NCI-H1930 (cell line): ENCODE data around the gene GALK2.
"Not testable (repeated sequence)": the region's sequence is repeated elsewhere in the genome, so short reads cannot be mapped to it uniquely, and the experiment has no call there.

ENCODE experiments used
- DNase-seq, 2 experiments: peaks; one replicate each; lab custom pipeline; 2025; lab: John Stamatoyannopoulos, UW

The GALK2 gene

GRCh38 chr15:49164865-49165264 is 5.2 kb upstream of the GALK2 start:
- no peak for DNase-seq

DNA sequence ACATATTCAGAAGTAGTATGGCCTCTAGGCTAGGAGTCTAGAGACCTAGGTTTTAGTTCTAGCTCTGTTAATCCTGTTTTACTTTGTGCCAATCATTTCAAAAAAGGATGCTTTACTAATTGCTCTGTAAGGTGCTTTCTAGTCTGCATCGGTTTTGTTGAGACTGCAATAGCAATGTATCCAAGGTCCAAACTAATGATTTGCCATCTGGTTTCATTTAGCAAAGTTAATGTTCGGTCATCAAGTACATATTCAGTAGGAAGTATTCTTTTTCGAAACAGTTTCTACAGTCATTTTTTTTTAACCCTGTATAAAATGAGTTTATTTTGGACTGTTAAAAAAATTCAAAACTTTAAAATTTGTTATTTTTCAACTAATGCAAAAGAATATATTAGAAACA is 2.0 kb upstream of the GALK2 start:
- DNase-seq, result no peak

DNA sequence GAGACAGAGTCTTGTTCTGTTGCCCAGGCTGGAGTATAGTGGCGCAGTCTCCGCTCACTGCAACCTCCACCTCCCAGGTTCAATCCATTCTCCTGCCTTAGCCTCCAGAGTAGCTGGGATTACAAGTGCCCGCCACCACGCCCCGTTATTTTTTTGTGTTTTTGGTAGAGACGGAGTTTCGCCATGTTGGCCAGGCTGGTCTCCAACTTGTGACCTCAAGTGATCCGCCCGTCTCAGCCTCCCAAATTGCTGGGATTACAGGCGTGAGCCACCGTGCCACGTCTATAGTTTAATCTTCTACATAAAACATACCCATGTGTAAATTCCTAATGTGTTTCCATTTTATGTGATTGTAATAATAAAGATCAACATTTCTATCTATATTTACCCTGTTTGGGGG is 1.7 kb downstream of the GALK2 start:
- no peak for DNase-seq

- no peak for DNase-seq
These were observed 4.9 kb downstream of the GALK2 start for GRCh38 chr15:49174902-49175301.

GRCh38 chr15:49175582-49176397 is 5.7 kb downstream of the GALK2 start:
- DNase-seq, result not testable (repeated sequence)

- no peak for DNase-seq
These were observed 8.4 kb downstream of the GALK2 start for GRCh38 chr15:49178497-49178896.

- no peak for DNase-seq
These were observed 9.6 kb downstream of the GALK2 start for GRCh38 chr15:49179433-49180190.

DNA sequence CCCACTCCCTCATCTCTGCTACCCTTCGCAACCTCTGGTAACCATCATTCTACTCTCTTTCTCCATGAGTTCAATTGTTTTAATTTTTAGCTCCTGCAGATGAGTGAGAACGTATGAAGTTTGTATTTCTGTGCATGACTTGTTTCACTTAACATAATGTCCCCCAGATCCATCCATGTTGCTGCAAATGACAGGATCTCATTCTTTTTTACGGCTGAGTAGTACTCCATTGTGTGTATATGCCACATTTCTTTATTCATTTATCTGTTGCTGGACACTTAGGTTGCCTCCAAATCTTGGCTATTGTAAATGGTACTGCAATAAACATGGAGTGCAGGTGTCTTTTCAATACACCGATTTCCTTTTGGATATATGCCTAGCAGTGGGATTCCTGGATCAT is 12.1 kb downstream of the GALK2 start:
- no peak for DNase-seq

- DNase-seq, result not testable (repeated sequence)
These were observed 13.7 kb downstream of the GALK2 start for GRCh38 chr15:49183741-49184140.

DNA sequence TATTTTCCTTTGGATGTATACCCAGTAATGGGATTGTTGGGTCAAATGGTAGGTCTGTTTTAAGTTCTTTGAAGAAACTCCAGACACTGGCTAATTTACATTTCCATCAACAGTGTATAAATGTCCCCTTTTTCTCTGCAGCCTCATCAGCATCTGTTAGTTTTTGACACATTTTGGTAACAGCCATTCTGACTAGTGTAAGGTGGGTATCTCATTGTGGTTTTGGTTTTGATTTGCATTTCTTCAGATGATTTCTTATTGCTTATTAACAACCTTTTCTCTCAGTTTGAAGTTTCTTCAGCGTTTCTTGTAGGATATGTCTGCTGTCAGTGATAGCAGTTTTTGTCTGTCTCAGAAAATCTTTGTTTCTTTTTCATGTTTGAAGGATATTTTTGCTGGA is 15.4 kb downstream of the GALK2 start:
- no peak for DNase-seq

DNA sequence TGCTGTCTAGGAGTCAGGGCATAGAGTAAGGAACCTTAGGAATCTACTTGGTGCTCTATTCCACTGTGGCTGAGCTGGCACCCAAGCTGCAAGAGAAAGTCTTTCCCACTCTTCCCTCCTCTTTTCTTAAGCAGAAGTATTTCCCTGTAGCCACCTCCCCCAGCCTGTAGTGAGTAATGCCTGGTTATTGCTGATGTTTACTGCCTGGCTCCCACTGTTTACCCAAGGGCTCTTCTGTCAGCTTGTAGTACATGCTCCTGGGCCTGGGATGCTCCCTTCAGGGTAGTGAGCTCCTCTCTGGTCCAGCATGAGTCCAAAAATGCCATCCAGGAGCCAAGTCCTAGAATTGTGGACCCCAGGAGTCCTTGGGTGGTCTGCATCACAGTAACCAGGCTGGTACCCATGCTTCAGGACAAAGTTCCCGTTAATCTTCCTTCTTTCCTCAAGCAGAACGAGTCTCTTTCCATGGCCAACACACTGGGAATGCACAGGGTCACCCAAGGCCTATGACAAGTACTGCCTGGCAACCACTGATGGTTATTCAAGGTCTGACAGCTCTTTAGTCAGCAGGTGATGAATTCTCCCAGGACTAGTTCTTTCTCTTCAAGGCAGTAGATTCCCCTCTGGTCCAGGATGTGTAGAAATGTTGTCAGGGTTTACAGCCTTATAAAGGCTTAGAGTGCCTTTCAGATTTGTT is 17.6 kb downstream of the GALK2 start:
- no peak for DNase-seq

DNA sequence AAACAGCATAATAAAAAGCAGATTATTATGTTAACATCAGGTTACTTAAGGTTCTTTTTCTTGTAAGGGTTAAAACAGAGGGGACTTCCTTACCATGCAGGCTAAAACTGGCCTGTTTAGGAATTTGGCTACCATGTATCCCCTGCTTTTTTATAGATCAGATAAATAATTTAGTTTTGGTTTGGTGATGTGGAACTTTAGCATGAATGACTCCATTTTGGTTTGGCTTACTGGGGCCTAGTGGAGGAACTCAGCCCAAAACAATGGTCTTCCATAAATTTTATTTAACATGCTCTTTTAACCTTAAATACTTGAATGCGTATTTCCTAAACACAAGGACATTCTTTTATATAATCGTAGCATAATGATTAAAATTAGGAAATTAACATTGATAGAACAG is 18.9 kb downstream of the GALK2 start:
- no peak for DNase-seq

DNA sequence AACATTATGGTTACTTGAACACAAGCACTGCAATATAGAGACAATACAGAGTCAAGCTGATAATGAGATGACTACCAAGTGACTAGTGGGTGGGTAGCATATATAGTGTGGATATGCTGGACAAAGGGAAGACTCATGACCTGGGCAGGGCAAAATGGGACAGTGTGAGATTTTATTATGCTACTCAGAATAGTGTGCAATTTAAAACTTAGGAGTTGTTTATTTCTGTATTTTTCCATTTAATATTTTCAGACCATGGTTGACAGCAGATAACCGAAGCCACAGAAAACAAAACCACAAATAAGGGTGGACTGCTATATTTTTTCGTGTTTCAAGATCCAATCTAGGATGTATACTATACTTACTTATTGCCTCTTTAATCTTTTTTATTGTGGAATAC is 19.6 kb downstream of the GALK2 start:
- no peak for DNase-seq

- no peak for DNase-seq
These were observed 20.5 kb downstream of the GALK2 start for GRCh38 chr15:49190586-49190985.

GRCh38 chr15:49191892-49192291 is 21.8 kb downstream of the GALK2 start:
- no peak for DNase-seq

DNA sequence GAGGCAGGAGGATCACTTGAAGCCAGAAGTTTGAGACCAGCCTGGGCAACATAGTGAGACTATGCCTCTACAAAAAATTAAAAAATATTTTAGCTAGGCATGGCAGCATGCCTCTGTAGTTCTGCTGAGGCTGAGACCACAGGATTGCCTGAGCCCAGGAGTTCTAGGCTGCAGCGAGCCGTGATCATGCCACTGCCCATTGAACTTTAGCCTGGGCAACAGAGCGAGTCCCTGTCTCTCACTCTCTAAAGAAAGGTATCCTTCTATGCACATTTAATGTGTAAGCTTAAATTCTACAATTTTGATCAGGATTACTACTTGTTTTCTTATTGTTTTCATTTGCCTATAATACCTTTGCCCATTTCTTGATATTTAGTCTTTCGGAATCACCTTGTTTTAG is 26.8 kb downstream of the GALK2 start:
- no peak for DNase-seq

GRCh38 chr15:49199666-49200065 is 29.6 kb downstream of the GALK2 start:
- no peak for DNase-seq

DNA sequence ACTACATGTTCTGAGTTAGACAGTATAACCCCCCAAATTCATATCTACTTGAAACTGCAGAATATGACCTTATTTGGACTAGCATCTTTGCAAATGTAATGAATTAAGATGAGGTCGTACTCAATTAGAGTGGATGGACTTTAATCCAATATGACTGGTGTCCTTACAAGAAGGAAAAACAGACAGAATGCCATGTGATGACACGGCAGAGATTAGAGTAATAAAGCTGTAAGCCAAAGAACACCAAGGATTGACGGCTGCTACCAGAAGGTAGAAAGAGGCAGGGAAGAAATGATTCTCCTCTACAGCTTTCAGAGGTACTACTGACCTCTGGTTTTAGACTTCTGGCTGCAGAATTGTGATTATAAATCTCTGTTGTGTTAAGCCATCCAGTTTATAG is 30.3 kb downstream of the GALK2 start:
- no peak for DNase-seq

DNA sequence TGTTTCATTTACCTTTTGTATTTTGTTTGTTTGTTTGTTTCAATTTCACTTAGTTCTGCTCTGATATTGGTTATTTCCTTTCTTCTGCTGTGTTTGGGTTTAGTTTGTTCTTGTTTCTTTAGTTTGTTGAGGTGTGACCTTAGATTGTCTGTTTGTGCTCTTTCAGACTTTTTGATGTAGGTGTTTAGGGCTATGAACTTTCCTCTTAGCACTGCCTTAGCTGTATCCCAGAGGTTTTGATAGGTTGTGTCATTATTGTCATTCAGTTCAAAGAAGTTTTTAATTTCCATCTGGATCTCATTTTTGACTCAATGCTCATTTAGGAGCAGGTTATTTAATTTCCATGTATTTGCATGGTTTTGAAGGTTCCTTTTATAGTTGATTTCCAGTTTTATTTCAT is 38.1 kb downstream of the GALK2 start:
- not testable (repeated sequence) for DNase-seq

DNA sequence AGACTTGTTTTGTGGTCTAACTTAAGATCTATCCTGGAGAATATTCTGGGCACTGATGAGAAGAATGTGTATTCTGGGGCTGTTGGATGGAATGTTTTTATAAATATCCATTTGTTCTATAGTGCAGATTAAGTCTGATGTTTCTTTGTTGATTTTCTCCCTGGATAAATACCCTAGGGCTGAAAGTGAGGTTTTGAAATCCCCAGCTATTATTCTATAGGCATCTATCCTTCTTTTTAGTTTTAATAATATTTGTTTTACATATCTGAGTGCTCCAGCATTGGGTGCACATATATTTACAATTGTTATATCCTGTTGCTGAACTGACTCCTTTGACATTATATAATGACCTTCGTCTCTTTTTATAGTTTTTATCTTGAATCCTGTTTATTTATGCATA is 42.9 kb downstream of the GALK2 start:
- DNase-seq, result no peak

DNA sequence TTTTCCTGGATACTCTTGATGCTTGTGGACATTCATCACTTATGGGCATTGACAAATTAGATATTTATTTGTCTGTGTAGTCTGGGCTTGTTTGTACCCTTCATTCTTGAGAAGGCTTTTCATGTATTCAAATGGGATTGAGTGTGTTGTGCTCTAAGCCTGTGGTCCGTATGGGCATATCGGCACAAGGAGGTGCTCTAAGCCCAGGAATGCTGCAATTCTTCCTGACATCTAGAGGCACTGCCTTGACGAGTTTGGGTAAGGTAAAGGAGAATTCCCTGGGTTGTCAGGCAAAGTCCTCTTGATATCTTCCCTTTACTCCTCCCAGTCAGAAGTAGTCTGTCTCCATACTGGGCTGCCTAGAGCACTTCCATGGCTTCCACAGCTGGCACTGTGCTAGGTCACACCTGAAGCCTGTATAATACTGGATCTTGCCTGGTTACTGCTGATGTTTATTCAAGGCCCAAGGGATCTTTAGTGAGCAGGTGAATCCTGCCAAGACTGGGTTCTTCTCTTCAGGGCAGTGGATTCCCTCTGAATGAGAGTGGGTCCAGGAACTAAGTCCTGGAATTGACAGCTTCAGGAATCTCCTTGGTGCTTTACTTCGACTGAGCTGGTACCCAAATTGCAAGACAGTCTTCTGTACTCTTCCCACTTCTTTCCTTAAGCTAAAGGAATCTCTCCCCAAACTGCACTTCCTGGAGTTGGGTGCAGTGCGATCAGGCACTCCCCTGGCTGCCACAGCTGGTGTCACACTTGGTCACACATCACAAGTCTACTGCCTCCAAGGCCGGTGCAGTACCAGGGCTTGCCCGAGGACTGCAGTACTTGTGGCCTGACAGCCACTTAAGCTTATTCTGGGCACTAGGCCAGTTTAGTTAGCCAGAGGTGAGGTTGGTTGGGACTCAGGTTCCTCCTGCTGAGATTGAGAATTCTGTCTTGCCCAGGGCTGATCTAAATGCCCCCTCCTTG is 46.0 kb downstream of the GALK2 start:
- no peak for DNase-seq
